Heart right ventricle (tissue), 16 donors: ENCODE data around the gene LBHD2. TPM values are rescaled to one million over a fixed set of nuclear protein-coding genes. Genes with fewer than 3 reads are reported as not detected.
A peak's percentile ranks its signal among the peaks of the same experiment; 100 is the strongest.
"Not testable (repeated sequence)": the region's sequence is repeated elsewhere in the genome, so short reads cannot be mapped to it uniquely, and the experiment has no call there.

Experiments used
- ATAC-seq, 8 donors: fragments of 200-7000 bp; cut with Tn5 transposase; one replicate each; pipeline ENCODE4 v1.9.1; 2020; ENCODE audit warnings: mild to moderate bottlenecking in 8 of 8, moderate library complexity in 8 of 8, moderate number of reproducible peaks in 1 of 8
- DNase-seq, 2 donors: peaks; one replicate each; pipeline ENCODE4 v3.0.0-alpha.2; 2020
- H3K27ac ChIP-seq, 10 donors: fragments of 200-600 bp; sonication (generic) in 2 of 10; one replicate each; pipeline versions ENCODE4 v1.5.0 to v1.8.0; 2020 to 2022; ENCODE audit warnings: mild to moderate bottlenecking in 3 of 10
- H3K27me3 ChIP-seq, 7 donors: fragments of 200-600 bp; one replicate each; pipeline ENCODE4 v1.8.0; 2021 to 2022; ENCODE audit warnings: mild to moderate bottlenecking in 2 of 7
- H3K36me3 ChIP-seq, 9 donors: fragments of 200-600 bp; sonication (generic) in 1 of 9; one replicate each; pipeline versions ENCODE4 v1.5.0 to v1.8.0; 2020 to 2022; ENCODE audit warnings: mild to moderate bottlenecking in 2 of 9
- H3K4me1 ChIP-seq, 9 donors: fragments of 200-600 bp; sonication (generic) in 1 of 9; one replicate each; pipeline versions ENCODE4 v1.5.0 to v1.8.0; 2020 to 2022; ENCODE audit warnings: mild to moderate bottlenecking in 4 of 9
- H3K4me3 ChIP-seq, 10 donors: fragments of 200-600 bp; sonication (generic) in 2 of 10; one replicate each; pipeline versions ENCODE4 v1.5.0 to v1.8.0; 2020 to 2022; ENCODE audit warnings: mild to moderate bottlenecking in 7 of 10, moderate library complexity in 2 of 10
- H3K9me3 ChIP-seq, 11 donors: fragments of 200-600 bp in 10 of 11; sonication (generic) in 2 of 11; one replicate each; pipeline versions ENCODE4 v1.5.0 to v1.8.0; 2013 to 2022; ENCODE audit warnings: mild to moderate bottlenecking in 2 of 11, control low read depth in 1 of 11, moderate library complexity in 1 of 11
- WGBS, 2 donors: extraction: QIAGEN DNeasy Blood & Tissue Kit; methylation state at CpG; one replicate each; pipeline ENCODE4 v1.1.7; 2013; ENCODE audit warnings: inconsistent platforms in 1 of 2; 5-methylcytosine and 5-hydroxymethylcytosine counted together
- intact Hi-C, 10 donors: fragments of 100-400 bp; cut with DNase I; formaldehyde crosslinking; loops; one replicate each; pipeline versions ENCODE4 v1.11.1 to v1.14.2; 2022
- polyA plus RNA-seq, 2 donors: library from polyadenylated mRNA; stranded (reverse); fragments of 200-250 nt; gene quantifications; one replicate each; pipeline ENCODE4 v1.2.3, GENCODE V29; 2013
- total RNA-seq, 10 donors: library from RNA; stranded (reverse); fragmentation: NEBNext Ultra II Directional in 3 of 10; extraction: Animal tissue kit (Norgen Biotek cat#: 25700) in 3 of 10; gene quantifications; one replicate each; pipeline versions ENCODE4 v1.2.1 to v1.2.4, GENCODE V29; 2021 to 2023
- TF ChIP-seq, protein P1 (sequence below), 9 donors: fragments of 200-600 bp; sonication (generic) in 2 of 9; IDR thresholded peaks; one replicate each; pipeline versions ENCODE4 v1.5.0 to v1.8.0; 2021 to 2022; ENCODE audit warnings: antibody characterized with exemption in 9 of 9, mild to moderate bottlenecking in 5 of 9, moderate library complexity in 1 of 9
- donor health status: Arrhythmogenic right ventricular cardiomyopathy.
- donor health status: ischemic (EF 13 %, LVEDD 7.1; RV severe dilation, severe dysfunction).
- donor health status: healthy with polysubstance abuse.
- donor health status: DM: no; HTN: yes; CAD: no.
- donor health status: DM: no; HTN: no; CAD: no.
- donor health status: ischemic (EF 25% LVEDD 6.9; RV normal size, moderate dysfunction).
- donor health status: ischemic (EF 25% LVEDD 5.7; RV mildly dilated, moderate dysfunction).
- donor health status: healthy.
- donor health status: DM: yes; HTN: yes; CAD: no.
- donor health status: Ischemic cardiomyopathy.
- donor health status: ischemic (EF 35%, LVEDD 5.7; RV mildly dilated, moderate dysfunction).
- donor health status: nonischemic (EF 11% LVEDD 7.7; RV severe dilation, severe dysfunction).
- donor health status: DM: yes; HTN: yes; CAD: no.
- donor health status: PGD.
- donor health status: ischemic (EF 29% LVEDD 5.4; RV normal size, mild dysfunction).
- donor health status: nonischemic (EF 23%, LVEDD 6.1; RV moderate dilation, normal function).

The LBHD2 gene
- total and polyA plus RNA-seq, 12 donors: 0.19 TPM; not detected in 11

DNA sequence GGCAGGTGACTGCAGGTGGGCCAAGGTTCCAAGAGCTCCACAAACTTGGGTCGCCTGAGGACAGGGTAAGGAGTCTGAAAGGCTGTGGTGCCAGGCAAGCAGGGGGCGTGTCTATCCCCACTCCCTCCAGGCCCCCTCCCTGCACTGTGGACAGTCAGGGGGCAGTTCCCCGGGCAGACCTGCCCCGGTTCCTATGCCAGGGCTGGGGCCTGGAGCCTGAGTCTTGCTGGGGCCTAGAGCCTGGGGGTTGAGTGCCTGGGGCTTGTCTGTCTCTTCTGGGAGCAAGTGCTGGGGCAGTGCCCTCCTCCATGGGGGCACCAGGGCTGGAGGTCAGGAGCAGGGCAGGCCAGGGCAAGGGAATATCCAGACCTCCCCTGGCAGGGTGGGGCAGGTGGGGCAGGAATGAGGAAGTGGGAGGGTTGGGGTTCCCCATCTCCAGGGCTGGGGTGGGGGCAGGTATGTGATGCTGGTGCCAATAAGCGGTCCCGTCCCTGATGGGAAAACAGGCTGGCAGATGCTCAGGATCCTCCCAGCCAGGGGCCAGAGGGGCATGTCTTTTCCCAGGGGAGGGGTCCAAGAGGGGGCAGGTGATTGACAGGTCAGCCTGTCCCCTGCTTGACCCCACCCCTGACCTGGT, 27.3 kb downstream of the LBHD2 start:
- Histone ChIP-seq H3K9me3 (no peaks in the 10 kb centered on the region), H3K27ac (peak overlapping the region in 2 of 10 donors; percentile 46 to 61), H3K4me1 (peaks cover 3 to 70% (median 30%) of the 10 kb centered on the region in 9 donors), H3K36me3 (no peaks in the 10 kb centered on the region), H3K4me3 (no peak overlapping the region), H3K27me3 (peaks cover 0 to 5% (median 0%) of the 10 kb centered on the region in 7 donors)
- TF ChIP-seq, protein P1, sequence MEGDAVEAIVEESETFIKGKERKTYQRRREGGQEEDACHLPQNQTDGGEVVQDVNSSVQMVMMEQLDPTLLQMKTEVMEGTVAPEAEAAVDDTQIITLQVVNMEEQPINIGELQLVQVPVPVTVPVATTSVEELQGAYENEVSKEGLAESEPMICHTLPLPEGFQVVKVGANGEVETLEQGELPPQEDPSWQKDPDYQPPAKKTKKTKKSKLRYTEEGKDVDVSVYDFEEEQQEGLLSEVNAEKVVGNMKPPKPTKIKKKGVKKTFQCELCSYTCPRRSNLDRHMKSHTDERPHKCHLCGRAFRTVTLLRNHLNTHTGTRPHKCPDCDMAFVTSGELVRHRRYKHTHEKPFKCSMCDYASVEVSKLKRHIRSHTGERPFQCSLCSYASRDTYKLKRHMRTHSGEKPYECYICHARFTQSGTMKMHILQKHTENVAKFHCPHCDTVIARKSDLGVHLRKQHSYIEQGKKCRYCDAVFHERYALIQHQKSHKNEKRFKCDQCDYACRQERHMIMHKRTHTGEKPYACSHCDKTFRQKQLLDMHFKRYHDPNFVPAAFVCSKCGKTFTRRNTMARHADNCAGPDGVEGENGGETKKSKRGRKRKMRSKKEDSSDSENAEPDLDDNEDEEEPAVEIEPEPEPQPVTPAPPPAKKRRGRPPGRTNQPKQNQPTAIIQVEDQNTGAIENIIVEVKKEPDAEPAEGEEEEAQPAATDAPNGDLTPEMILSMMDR (IDR thresholded peaks at IDR 0.05): no peak
- ATAC-seq: no peak
- intact Hi-C loops: no loop called here
- WGBS, 2 donors: 84% methylated on average over 6 of the region's 6 CpGs
- DNase-seq: no peak

- ATAC-seq (no peak), DNase-seq (no peak)
- Histone ChIP-seq H3K4me1 (peaks cover 3 to 77% (median 33%) of the 10 kb centered on the region in 9 donors), H3K9me3 (no peaks in the 10 kb centered on the region), H3K36me3 (no peaks in the 10 kb centered on the region), H3K27ac (no peak overlapping the region), H3K27me3 (peaks cover 0 to 5% (median 0%) of the 10 kb centered on the region in 7 donors), H3K4me3 (no peak overlapping the region)
- WGBS, 2 donors: 71 to 77% methylated on average over 10 to 11 of the region's 11 CpGs
- intact Hi-C loops: no loop called here
- TF ChIP-seq, protein P1 (IDR thresholded peaks at IDR 0.05): no peak
These were observed 28.6 kb downstream of the LBHD2 start for GRCh38 chr14:103112400-103113243.

- intact Hi-C loops: no loop called here
- peaks cover 3 to 81% (median 38%) of the 10 kb centered on the region in 9 donors for H3K4me1 ChIP-seq
These were observed 29.3 kb downstream of the LBHD2 start for GRCh38 chr14:103113303-103113702.

GRCh38 chr14:103113774-103114173, 29.8 kb downstream of the LBHD2 start:
- Histone ChIP-seq H3K27me3 (peaks cover 0 to 5% (median 0%) of the 10 kb centered on the region in 7 donors), H3K36me3 (no peaks in the 10 kb centered on the region), H3K9me3 (no peaks in the 10 kb centered on the region), H3K27ac (no peak overlapping the region), H3K4me1 (peaks cover 3 to 81% (median 42%) of the 10 kb centered on the region in 9 donors), H3K4me3 (no peak overlapping the region)
- TF ChIP-seq, protein P1 (IDR thresholded peaks at IDR 0.05): no peak
- ATAC-seq (no peak), DNase-seq (no peak)
- intact Hi-C loops: no loop called here
- 88 to 89% methylated on average over 13 of the region's 13 CpGs for WGBS, 2 donors

More at GRCh38 chr14:103113303-103113702, 29.3 kb downstream of the LBHD2 start:
- Histone ChIP-seq H3K36me3 (no peaks in the 10 kb centered on the region), H3K9me3 (no peaks in the 10 kb centered on the region), H3K27me3 (peaks cover 0 to 5% (median 0%) of the 10 kb centered on the region in 7 donors), H3K4me3 (no peak overlapping the region), H3K27ac (no peak overlapping the region)
- DNase-seq (no peak), ATAC-seq (no peak)
- TF ChIP-seq, protein P1 (IDR thresholded peaks at IDR 0.05): no peak
- WGBS, 2 donors: 91% methylated on average over 5 of the region's 5 CpGs

DNA sequence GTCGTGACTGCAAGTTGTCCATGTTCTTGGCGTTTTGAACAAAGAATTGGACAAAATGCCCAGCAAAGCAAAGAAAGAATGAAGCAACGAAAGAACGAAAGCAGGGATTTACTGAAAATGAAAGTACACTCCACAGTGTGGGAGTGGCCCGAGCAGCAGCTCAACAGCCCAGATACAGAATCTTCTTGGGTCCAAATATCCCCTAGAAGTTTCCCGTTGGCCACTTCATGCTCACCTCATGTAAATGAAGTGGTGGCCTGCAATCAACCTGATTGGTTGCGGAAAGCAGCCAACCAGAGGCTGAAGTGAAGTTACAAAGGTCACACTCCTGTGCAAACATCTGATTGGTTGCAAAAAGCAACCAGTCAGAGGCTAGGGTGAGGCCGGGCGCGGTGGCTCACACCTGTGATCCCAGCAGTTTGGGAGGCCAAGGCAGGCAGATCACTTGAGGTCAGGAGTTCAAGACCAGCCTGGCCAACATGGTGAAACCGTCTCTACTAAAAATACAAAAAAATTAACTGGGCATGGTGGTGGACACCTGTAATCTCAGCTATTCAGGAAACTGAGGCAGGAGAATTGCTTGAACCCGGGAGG, 31.2 kb downstream of the LBHD2 start:
- H3K27ac ChIP-seq: peak overlapping the region in 6 of 10 donors; percentile 15 to 80 (median 56)

More for the DNA sequence above, 31.2 kb downstream of the LBHD2 start:
- Histone ChIP-seq H3K4me3 (peak overlapping the region in 2 of 10 donors; percentile 19 to 22), H3K4me1 (peaks cover 3 to 87% (median 44%) of the 10 kb centered on the region in 9 donors)
- DNase-seq, intact Hi-C loops, ATAC-seq, H3K27me3 ChIP-seq, H3K9me3 ChIP-seq, H3K36me3 ChIP-seq: not testable (repeated sequence)
- WGBS, 2 donors: 72 to 77% methylated on average over 12 of the region's 12 CpGs
